Activated CD8-positive, alpha-beta memory T cell treated with anti-CD3 and anti-CD28 coated beads, Interleukin-2, amount 50 U/mL, for 1 hour (primary cell): ENCODE measurements around the gene ABT1.

ENCODE experiments used
- DNase-seq: peaks from one replicate; pipeline ENCODE4 v3.0.0-alpha.2; 2020; ENCODE audit errors: extremely low read depth

Gene ABT1

DNA sequence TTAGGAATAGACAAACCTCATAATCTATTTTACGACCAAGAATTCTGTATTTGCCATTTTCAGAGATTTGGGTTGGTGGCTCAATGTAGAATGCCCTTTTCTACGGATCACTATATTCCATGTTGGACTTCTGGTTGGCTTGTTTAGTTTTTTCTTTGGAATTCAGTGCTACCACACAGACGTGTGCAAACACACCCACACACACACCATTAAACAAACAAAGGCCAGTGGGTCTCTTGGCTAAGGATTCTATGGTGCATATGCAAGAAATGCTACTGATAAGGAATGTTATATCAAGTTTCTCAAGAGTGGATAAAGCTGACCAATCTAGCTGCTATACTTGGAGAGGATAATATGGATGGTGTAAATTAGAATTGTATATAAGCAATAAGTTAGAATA is 8.0 kb downstream of the ABT1 start:
- DNase-seq = no peak

DNA sequence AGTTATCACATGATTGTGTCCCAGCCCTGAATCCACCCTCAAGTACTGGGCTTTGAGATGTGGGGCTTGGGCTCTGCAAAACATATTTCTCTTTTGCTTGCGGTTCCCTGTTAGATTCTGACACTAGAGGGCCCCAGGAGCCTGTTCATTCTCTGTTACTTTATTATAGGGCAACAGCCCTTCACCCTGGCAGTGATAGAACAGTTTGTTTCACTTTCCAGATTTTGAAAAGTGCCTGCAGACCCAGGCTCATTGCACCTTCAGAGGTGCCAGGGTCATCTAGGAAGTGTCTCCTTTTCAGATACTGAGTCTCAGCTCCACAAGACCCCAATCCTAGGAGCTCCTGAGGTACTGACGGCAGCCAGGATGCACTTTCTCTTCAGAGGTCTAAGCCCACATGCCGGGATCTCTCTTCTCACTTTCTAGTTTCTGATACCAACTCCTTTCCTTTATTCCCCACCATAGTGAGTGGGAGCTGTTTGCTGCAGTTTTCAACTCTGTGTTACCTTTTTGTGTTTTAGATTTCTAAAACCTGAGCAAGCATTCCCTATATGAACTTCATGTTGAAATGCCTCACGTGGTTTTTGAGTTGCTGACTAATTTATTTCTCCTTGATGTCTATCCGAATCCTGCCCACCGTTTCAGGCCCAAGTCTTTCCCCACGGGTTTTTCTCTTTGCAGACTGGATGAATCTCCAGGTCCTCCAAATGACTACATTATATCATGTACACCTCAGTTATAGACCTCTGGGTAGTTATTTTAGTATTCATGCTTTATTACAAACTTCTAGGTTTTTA is 10.9 kb downstream of the ABT1 start:
- no peak for DNase-seq

DNA sequence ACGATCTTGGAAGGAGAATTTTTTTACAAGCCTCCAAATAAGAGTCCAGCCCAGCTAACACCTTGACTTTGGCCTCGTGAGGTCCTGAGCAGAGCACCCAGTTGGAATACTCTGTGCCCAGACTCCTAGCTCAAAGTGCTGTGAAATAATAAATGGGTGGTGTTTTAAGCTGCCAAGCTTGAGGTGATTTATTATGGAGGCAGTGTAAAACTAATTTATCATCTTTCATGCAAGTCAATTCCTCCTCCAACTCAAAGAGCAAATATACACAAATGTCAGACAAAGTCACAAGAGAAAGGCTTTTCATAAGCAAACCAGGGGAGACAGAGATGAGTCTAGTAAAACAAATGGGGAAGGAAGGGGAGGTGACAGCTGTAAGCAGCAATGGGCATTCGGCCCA is 12.7 kb downstream of the ABT1 start:
- DNase-seq = no peak

DNA sequence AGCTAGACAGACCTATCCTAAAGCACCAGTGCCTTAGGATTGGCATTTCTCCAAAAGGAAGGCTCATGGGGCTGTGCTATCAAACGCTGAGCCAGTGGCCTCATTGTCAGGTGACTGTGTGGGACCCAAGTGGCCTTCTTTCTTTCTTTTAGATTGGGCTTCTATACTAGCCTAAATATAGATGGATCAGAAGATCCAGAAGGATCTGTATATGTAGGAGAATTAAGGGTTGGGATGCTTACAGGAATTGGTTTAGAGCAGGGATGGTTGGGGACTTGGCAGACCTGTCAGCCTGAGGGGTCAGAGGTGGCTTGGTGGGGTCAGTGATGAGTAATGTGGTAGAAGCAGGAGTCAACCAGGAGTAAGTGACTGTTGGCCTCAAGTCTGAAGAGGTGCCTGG is 14.8 kb downstream of the ABT1 start:
- no peak for DNase-seq

DNA sequence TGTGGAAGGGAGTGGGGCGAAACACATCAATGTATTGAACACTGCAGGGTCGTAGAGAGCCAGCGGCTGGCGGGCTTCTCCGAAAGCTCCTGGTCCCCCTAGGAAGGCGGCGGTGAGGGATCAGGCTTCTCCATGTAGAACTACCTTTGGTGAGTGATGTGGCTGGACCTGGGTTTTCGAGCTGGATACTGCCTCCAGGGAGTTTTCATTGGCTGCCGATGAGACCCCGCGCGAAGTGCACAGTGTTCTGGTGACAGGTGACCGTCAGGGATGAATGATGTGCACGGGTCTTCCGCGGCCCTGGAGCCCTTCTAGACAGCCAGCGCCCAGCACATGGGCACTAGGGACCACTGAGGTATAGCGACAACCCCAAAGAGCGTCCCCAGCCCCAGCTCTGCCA is 16.4 kb downstream of the ABT1 start:
- no peak for DNase-seq

DNA sequence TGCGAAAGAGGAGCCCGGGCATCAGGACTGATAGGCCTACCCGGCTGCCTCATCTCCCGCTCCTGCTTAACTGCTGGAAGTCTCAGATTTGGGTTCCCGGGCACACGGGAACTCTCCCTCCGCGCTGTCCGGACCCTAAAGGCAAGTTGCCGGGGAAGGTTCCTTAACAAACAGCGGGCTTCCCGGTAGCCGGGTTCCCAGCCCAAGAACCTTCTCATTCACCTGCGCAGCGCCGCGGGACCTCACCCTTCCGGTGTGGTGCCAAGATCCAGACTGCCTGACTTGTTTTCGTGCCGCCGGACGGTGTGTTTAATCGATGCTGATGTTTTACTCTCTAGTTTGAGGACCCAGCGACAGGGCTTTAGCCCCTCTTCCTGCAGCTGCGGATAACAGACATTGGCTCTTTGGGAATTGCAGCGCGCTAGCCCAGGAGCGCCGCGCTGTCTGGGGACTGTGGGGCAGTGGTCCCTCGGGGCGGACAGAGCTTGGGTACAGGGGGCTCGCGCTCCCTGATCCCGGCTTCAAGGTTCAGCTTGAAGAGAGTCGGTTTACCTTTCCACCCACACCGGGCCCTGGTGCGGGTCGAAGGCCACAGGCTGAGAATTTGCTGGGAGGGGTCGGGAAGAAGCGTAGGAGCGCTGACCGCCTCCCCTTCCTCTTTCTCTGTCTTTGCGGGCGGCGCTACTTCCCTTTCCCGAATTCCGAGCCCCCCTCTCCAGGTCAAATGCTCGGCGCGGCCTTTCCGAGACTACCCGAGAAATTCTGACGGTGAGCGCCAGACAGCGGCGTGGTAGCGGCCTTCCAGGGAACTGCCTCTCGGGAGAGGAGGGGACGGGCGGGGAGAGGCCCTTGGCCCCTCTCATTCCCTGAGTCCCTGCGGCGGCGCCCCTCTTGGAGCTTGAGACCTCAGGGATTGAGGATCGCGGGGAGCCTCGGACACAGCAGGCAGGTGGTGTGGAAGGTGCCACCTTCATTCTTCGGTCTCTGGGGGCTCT is 17.2 kb downstream of the ABT1 start:
- DNase-seq = no peak

DNA sequence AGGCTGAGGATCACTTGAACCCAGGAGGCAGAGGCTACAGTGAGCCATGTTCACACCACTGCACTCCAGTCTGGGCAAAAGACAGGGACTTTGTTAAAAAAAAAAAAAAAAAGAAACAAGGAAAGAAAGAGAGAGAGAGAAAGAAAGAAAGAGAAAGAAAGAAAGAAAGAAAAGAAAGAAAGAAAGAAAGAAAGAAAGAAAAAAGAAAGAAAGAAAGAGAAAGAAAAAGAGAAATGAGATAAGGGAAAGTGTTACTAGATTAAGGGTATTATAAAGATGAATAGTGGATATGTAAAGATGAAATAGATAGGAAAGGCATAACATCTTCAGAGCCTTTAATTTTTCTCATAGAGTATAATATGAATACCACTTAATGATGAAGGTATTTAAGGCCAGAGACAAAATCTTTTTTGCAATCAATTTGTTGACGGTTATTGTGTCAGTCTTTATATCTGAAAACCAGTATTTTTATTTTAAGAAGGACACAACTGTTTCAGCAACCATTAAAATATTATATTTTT is 26.6 kb downstream of the ABT1 start:
- DNase-seq = no peak

DNA sequence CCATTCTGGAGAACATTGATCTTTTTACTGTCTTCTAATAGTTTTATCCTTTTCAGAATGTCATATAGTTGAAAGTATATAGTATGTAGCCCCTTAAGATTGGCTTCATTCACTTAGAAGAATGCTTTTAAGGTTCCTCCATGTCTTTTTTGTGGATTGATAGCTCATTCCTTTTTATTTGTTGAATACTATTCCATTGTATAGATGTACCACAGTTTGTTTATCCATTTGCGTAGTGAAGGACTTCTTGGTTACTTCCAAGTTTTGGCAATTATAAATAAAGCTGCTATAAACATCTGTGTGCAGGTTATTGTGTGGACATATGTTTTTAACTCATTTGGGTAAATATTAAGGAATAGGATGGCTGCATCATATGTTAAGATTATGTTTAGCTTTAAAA is 27.8 kb downstream of the ABT1 start:
- DNase-seq = no peak

DNA sequence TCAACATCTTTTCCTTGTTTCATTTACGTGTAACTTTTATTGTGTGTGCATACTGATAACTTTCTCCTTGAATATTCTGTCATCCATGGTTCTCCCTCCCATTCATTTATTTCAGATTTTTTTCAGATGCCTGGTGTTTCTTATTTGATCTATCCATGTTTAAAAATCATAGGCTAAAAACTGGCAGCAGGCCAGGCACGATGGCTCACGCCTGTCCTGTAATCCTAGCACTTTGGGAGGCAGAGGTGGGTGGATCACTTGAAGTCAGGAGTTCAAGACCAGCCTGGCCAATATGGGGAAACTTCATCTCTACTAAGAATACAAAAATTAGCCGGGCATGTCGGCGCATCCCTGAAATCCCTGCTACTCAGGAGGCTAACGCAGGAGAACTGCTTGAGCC is 31.1 kb downstream of the ABT1 start:
- DNase-seq = no peak

DNA sequence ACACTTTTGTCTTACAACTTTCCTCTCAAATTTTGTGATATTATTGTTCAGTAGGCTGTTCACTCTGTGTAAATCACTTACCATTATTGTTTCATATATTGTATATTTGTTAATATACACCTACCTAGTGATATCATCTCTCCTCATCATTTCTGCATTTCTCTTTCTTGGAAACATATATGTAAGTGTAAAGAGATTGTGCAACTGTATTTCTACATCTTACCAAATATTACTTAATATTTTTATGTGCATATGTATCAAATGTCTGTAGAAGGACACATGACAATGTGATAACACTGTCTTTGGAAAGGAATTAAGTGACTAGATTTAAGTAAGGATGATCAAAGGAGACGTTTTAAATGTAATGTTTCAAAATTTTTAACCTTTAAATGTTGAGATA is 32.6 kb downstream of the ABT1 start:
- no peak for DNase-seq

DNA sequence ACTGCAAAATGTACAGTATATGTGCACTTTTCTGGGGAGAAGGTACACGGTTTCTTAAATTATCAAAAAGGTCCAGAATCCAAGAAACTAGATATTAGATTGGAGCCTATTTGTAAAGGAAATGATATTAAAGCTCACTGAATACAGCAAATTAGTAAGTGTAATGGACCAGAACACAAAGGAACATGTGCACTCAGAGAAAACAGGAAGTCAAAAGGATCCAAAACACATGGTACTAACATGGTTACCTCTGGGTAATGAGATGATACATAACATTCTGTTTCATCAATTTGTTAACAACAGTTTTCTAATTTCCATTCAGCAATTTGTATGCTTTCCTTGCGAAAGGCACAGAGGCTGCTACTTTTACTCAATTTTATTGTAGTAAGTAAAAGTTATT is 44.1 kb downstream of the ABT1 start:
- DNase-seq = no peak

DNA sequence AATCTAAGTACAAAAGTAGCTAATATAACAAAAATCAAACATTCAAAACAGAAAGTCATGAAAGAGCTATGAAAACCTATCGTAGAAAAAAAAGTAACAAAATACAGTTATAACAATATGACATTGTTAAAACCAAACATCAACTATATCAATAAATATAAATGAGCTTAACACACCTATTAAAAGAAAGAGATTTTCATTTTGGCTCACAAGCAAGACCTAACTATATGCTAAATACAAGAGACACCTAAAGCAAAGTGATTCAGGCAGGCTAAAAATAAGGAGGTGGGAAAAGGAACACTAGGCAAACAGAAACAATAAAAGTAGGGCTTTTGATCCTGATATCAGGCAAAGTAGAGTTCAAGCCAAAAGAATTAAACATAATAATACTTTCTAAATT is 49.3 kb downstream of the ABT1 start:
- no peak for DNase-seq
